H1 (cell line): Measurements from ENCODE around the gene COMP. TPM values are rescaled to one million over a fixed set of nuclear protein-coding genes. Genes with fewer than 3 reads are reported as not detected.

Experiments
- CTCF ChIA-PET: fragments of 300-600 bp; sonication (Branson Sonifier 250); formaldehyde crosslinking; loops from one replicate; lab custom pipeline; 2021; ENCODE audit not compliant: partially characterized antibody; lab: Charles Lee
- POLR2A ChIA-PET: fragments of 300-600 bp; sonication (Branson Sonifier 250); formaldehyde crosslinking; loops from one replicate; lab custom pipeline; 2021; ENCODE audit warnings: inconsistent platforms; ENCODE audit not compliant: partially characterized antibody; lab: Charles Lee
- DNase-seq, 2 experiments: peaks; one replicate each; pipeline versions ENCODE4 v3.0.0 to v3.0.0-alpha.2; 2010 to 2022; ENCODE audit warnings: low spot score in 2 of 2, low read depth in 1 of 2, mixed read lengths in 1 of 2
- FAIRE-seq: peaks from 2 replicates; lab custom pipeline; 2011; peaks lifted over from hg19 to GRCh38; lab: Jason Lieb, UNC
- H2AFZ ChIP-seq: 2 replicates; pipeline ENCODE4 v1.8.1; 2012; ENCODE audit warnings: low read length, inconsistent platforms
- H2AK5ac ChIP-seq: 2 replicates; pipeline ENCODE4 v1.6.1; 2013; ENCODE audit warnings: low read depth, low read length
- H2BK120ac ChIP-seq: replicated peaks from 2 replicates; pipeline ENCODE3; 2013; ENCODE audit warnings: low read depth, low read length, inconsistent platforms
- H2BK12ac ChIP-seq: 2 replicates; pipeline ENCODE4 v1.6.1; 2013; ENCODE audit warnings: low read depth, low read length
- H2BK15ac ChIP-seq: 2 replicates; pipeline ENCODE4 v1.6.1; 2013; ENCODE audit warnings: low read length
- H2BK20ac ChIP-seq: 2 replicates; pipeline ENCODE4 v1.6.1; 2013; ENCODE audit warnings: low read length
- H2BK5ac ChIP-seq: 2 replicates; pipeline ENCODE4 v1.6.1; 2013; ENCODE audit warnings: low read depth, low read length
- H3K14ac ChIP-seq: 2 replicates; pipeline ENCODE4 v1.6.1; 2013; ENCODE audit warnings: inconsistent platforms; ENCODE audit not compliant: insufficient read length
- H3K18ac ChIP-seq: 2 replicates; pipeline ENCODE4 v1.6.1; 2013; ENCODE audit warnings: low read length; ENCODE audit errors: extremely low read depth
- H3K23ac ChIP-seq: 2 replicates; pipeline ENCODE4 v1.6.1; 2013; ENCODE audit warnings: inconsistent platforms; ENCODE audit not compliant: insufficient read length
- H3K23me2 ChIP-seq: 2 replicates; pipeline ENCODE4 v1.6.1; 2013; ENCODE audit warnings: low read depth, low read length
- H3K27ac ChIP-seq: 2 replicates; pipeline ENCODE4 v1.6.1; 2011; ENCODE audit warnings: low read depth, low read length, inconsistent platforms
- H3K27me3 ChIP-seq, 4 experiments: replicated peaks in 1 of 4; 1 replicate in 1 of 4; 2 replicates in 3 of 4; pipeline versions ENCODE4 v1.6.1 to v1.8.1; 2011 to 2013; ENCODE audit warnings: low read length in 3 of 4, mild to moderate bottlenecking in 3 of 4, inconsistent platforms in 2 of 4, mixed read lengths in 2 of 4, moderate library complexity in 1 of 4; ENCODE audit not compliant: control insufficient read depth in 3 of 4, insufficient read depth in 3 of 4; ENCODE audit errors: extremely low read depth in 1 of 4
- H3K36me3 ChIP-seq, 4 experiments: 2 replicates each; pipeline versions ENCODE4 v1.6.1 to v1.8.1; 2011 to 2013; ENCODE audit warnings: mild to moderate bottlenecking in 4 of 4, low read length in 3 of 4, moderate library complexity in 2 of 4, control low read depth in 1 of 4, inconsistent platforms in 1 of 4; ENCODE audit not compliant: insufficient read depth in 4 of 4, control insufficient read depth in 2 of 4
- H3K4ac ChIP-seq: replicated peaks from 2 replicates; pipeline ENCODE3; 2013; ENCODE audit warnings: low read length, low read depth, mixed read lengths, inconsistent platforms; ENCODE audit not compliant: insufficient read length
- H3K4me1 ChIP-seq, 4 experiments: replicated peaks in 1 of 4; 1 replicate in 1 of 4; 2 replicates in 3 of 4; pipeline versions ENCODE4 v1.6.1 to v1.8.1; 2011 to 2013; ENCODE audit warnings: low read length in 3 of 4, inconsistent platforms in 2 of 4, mixed read lengths in 1 of 4; ENCODE audit not compliant: insufficient read depth in 4 of 4, control insufficient read depth in 3 of 4
- H3K4me2 ChIP-seq, 2 experiments: 2 replicates each; pipeline versions ENCODE4 v1.6.1 to v1.8.1; 2011 to 2013; ENCODE audit warnings: low read depth in 2 of 2, low read length in 2 of 2, control low read depth in 1 of 2, inconsistent platforms in 1 of 2, mild to moderate bottlenecking in 1 of 2; ENCODE audit not compliant: insufficient read depth in 1 of 2
- H3K4me3 ChIP-seq, 4 experiments: fragments of 200-600, 300-600 bp in 1 of 4; sonication (generic), shearing (Covaris generic), sonication (Bioruptor Twin) in 1 of 4; 2 replicates each; pipeline versions ENCODE4 v1.5.1 to v1.8.1; 2011 to 2016; ENCODE audit warnings: low read length in 4 of 4, low read depth in 3 of 4, control low read depth in 2 of 4, inconsistent platforms in 2 of 4, mild to moderate bottlenecking in 2 of 4, mixed read lengths in 1 of 4, moderate library complexity in 1 of 4; ENCODE audit not compliant: insufficient read depth in 2 of 4; ENCODE audit errors: extremely low read depth in 1 of 4
- H3K56ac ChIP-seq: replicated peaks from 2 replicates; pipeline ENCODE3; 2013; ENCODE audit warnings: low read depth, mild to moderate bottlenecking, mixed read lengths, low read length, inconsistent platforms; ENCODE audit not compliant: insufficient read length
- H3K79me1 ChIP-seq: 2 replicates; pipeline ENCODE4 v1.6.1; 2013; ENCODE audit warnings: low read depth, low read length, control low read depth
- H3K79me2 ChIP-seq, 2 experiments: 2 replicates each; pipeline versions ENCODE4 v1.6.1 to v1.8.1; 2012 to 2013; ENCODE audit warnings: low read length in 2 of 2, mild to moderate bottlenecking in 2 of 2, inconsistent platforms in 1 of 2; ENCODE audit not compliant: insufficient read depth in 2 of 2, control insufficient read depth in 1 of 2
- H3K9ac ChIP-seq, 4 experiments: replicated peaks in 1 of 4; 1 replicate in 1 of 4; 2 replicates in 3 of 4; pipeline versions ENCODE4 v1.6.1 to v1.8.1; 2011 to 2013; ENCODE audit warnings: low read depth in 3 of 4, low read length in 3 of 4, control low read depth in 2 of 4, mild to moderate bottlenecking in 2 of 4, moderate library complexity in 2 of 4, inconsistent platforms in 1 of 4; ENCODE audit errors: extremely low read depth in 1 of 4
- H3K9me3 ChIP-seq, 2 experiments: 2 replicates each; pipeline versions ENCODE4 v1.6.1 to v1.8.1; 2012 to 2013; ENCODE audit warnings: mild to moderate bottlenecking in 2 of 2, moderate library complexity in 2 of 2, control low read depth in 1 of 2, inconsistent platforms in 1 of 2, low read depth in 1 of 2, low read length in 1 of 2, mixed read lengths in 1 of 2; ENCODE audit not compliant: insufficient read depth in 2 of 2
- H4K20me1 ChIP-seq, 2 experiments: replicated peaks in 1 of 2; 2 replicates each; pipeline versions ENCODE3 to v1.8.1; 2011 to 2013; ENCODE audit warnings: inconsistent platforms in 2 of 2, low read length in 2 of 2, mild to moderate bottlenecking in 1 of 2; ENCODE audit not compliant: insufficient read depth in 2 of 2, control insufficient read depth in 1 of 2
- H4K5ac ChIP-seq: 2 replicates; pipeline ENCODE4 v1.6.1; 2013; ENCODE audit warnings: low read length, low read depth, mixed read lengths, inconsistent platforms; ENCODE audit not compliant: insufficient read length
- H4K8ac ChIP-seq: 2 replicates; pipeline ENCODE4 v1.8.0; 2013; ENCODE audit warnings: mild to moderate bottlenecking, moderate library complexity, low read length, inconsistent platforms; ENCODE audit not compliant: insufficient read depth; ENCODE audit errors: extremely low read depth
- H4K91ac ChIP-seq: replicated peaks from 2 replicates; pipeline ENCODE3; 2013; ENCODE audit warnings: low read length, mixed read lengths, inconsistent platforms; ENCODE audit not compliant: insufficient read length
- BACH1 ChIP-seq: IDR thresholded peaks from 2 replicates; pipeline ENCODE4 v1.6.1; 2012; ENCODE audit warnings: low read length, improper control_type of control experiment
- CHD1 ChIP-seq: IDR thresholded peaks from 2 replicates; pipeline ENCODE4 v1.6.1; 2012; ENCODE audit warnings: low read depth, low read length, improper control_type of control experiment
- EP300 ChIP-seq, 2 experiments: IDR thresholded peaks; 1 replicate in 1 of 2; 2 replicates in 1 of 2; pipeline ENCODE4 v1.6.1; 2011 to 2012; ENCODE audit warnings: low read depth in 2 of 2, low read length in 2 of 2, mild to moderate bottlenecking in 2 of 2, borderline replicate concordance in 1 of 2, inconsistent platforms in 1 of 2, moderate library complexity in 1 of 2
- NANOG ChIP-seq: IDR thresholded peaks from 2 replicates; pipeline ENCODE4 v1.6.1; 2011; ENCODE audit warnings: low read length, low read depth, mild to moderate bottlenecking, inconsistent platforms; ENCODE audit not compliant: insufficient read depth, poor library complexity, severe bottlenecking
- PHF8 ChIP-seq: fragments of 200-600 bp; sonication (generic); conservative IDR thresholded peaks from 2 replicates; pipeline ENCODE4 v1.7.1; 2012; ENCODE audit warnings: low read depth, mild to moderate bottlenecking, inconsistent platforms, low read length, moderate library complexity
- RFX5 ChIP-seq: IDR thresholded peaks from 2 replicates; pipeline ENCODE4 v1.6.1; 2011; ENCODE audit warnings: low read depth, low read length, improper control_type of control experiment, borderline replicate concordance
- SP4 ChIP-seq: IDR thresholded peaks from 2 replicates; pipeline ENCODE4 v1.6.1; 2012; ENCODE audit warnings: low read length, inconsistent platforms
- TAF1 ChIP-seq: IDR thresholded peaks from 2 replicates; pipeline ENCODE4 v1.6.1; 2011; ENCODE audit warnings: mild to moderate bottlenecking, low read depth, low read length
- TEAD4 ChIP-seq: IDR thresholded peaks from 2 replicates; pipeline ENCODE4 v1.6.1; 2012; ENCODE audit warnings: low read depth, low read length, inconsistent platforms, mixed read lengths
- WGBS, 2 experiments: shearing (Covaris generic) in 1 of 2; methylation state at CpG; one replicate each; pipeline versions ENCODE4 v1.1.6 to v1.1.7; 2013 to 2015; ENCODE audit warnings: low lambda C conversion rate in 2 of 2, mixed read lengths in 2 of 2, inconsistent platforms in 1 of 2, low coverage in 1 of 2, missing lambda C conversion rate in 1 of 2; ENCODE audit not compliant: insufficient replicate concordance in 2 of 2, insufficient coverage in 1 of 2, insufficient read length in 1 of 2; ENCODE audit errors: extremely low coverage in 1 of 2, missing lambda C conversion rate in 1 of 2; 5-methylcytosine and 5-hydroxymethylcytosine counted together
- polyA plus RNA-seq, 7 experiments: library from polyadenylated mRNA; depleted of rRNA in 3 of 7; stranded (reverse) in 5 of 7; unstranded in 2 of 7; fragments of >200 nt in 5 of 7; fragments of 200-250 nt in 2 of 7; gene quantifications; 1 replicate in 5 of 7; 2 replicates in 1 of 7; 4 replicates in 1 of 7; pipeline versions ENCODE4 v1.2.1 to v1.2.3, GENCODE V29; 2011 to 2013; ENCODE audit warnings: missing spikeins in 2 of 7, mixed read lengths in 2 of 7
- total RNA-seq: library from RNA; stranded (reverse); fragmentation: NEBNext Ultra II Directional; extraction: Animal tissue kit (Norgen Biotek cat#: 25700); gene quantifications from 2 replicates; pipeline ENCODE4 v1.2.1, GENCODE V29; 2021
- TF ChIP-seq, protein P1 (sequence below): IDR thresholded peaks from 2 replicates; pipeline ENCODE4 v1.6.1; 2012; ENCODE audit warnings: inconsistent platforms
- TF ChIP-seq, protein P2 (sequence below): IDR thresholded peaks from 2 replicates; pipeline ENCODE4 v1.6.1; 2012; ENCODE audit warnings: inconsistent platforms
- TF ChIP-seq, protein P3 (sequence below): IDR thresholded peaks from 2 replicates; pipeline ENCODE4 v1.6.1; 2011; ENCODE audit warnings: low read length, improper control_type of control experiment

COMP gene
- total and polyA plus RNA-seq, 2 of the 8 experiments (the other 6 are each of a cell fraction or from before 2014, with no cell fraction given), result 0.17 TPM

- H4K20me1 ChIP-seq, result peaks cover 2 to 8% of the 10 kb centered on the region in 2 experiments
- TF ChIP-seq EP300 (IDR thresholded peaks at IDR 0.05; ENCODE audit: borderline replicate concordance in 1 of 2, low read depth in 2 of 2, low read length in 2 of 2), result no peak
- TF ChIP-seq SP4, result no peak
- TF ChIP-seq CHD1, result no peak
- TF ChIP-seq, protein P1, sequence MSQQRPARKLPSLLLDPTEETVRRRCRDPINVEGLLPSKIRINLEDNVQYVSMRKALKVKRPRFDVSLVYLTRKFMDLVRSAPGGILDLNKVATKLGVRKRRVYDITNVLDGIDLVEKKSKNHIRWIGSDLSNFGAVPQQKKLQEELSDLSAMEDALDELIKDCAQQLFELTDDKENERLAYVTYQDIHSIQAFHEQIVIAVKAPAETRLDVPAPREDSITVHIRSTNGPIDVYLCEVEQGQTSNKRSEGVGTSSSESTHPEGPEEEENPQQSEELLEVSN, result no peak
- no peak for TF ChIP-seq PHF8
- TF ChIP-seq RFX5, result no peak
- TF ChIP-seq, protein P2, sequence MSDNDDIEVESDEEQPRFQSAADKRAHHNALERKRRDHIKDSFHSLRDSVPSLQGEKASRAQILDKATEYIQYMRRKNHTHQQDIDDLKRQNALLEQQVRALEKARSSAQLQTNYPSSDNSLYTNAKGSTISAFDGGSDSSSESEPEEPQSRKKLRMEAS, result no peak
- no peak for TF ChIP-seq NANOG
- TF ChIP-seq TAF1, result no peak
- TF ChIP-seq, protein P3, sequence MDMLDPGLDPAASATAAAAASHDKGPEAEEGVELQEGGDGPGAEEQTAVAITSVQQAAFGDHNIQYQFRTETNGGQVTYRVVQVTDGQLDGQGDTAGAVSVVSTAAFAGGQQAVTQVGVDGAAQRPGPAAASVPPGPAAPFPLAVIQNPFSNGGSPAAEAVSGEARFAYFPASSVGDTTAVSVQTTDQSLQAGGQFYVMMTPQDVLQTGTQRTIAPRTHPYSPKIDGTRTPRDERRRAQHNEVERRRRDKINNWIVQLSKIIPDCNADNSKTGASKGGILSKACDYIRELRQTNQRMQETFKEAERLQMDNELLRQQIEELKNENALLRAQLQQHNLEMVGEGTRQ, result no peak
- no peak for TF ChIP-seq BACH1
- TF ChIP-seq TEAD4, result no peak
These were observed 57.9 kb downstream of the COMP start for GRCh38 chr19:18733196-18733647.

More at GRCh38 chr19:18733196-18733647, 57.9 kb downstream of the COMP start:
- no peak overlapping the region for H3K9ac ChIP-seq
- DNase-seq, result no peak
- H2AK5ac ChIP-seq, result no peak overlapping the region
- no peaks in the 10 kb centered on the region for H3K23me2 ChIP-seq
- no peaks in the 10 kb centered on the region; a peak in 1 of 8 replicates for H3K36me3 ChIP-seq
- no peak overlapping the region for H3K27ac ChIP-seq
- no peak overlapping the region for H3K18ac ChIP-seq
- H3K4ac ChIP-seq, result no peak overlapping the region
- H3K79me2 ChIP-seq, result no peaks in the 10 kb centered on the region
- H3K79me1 ChIP-seq, result no peaks in the 10 kb centered on the region
- no peak overlapping the region for H3K14ac ChIP-seq
- POLR2A ChIA-PET, result interaction anchor here (0.8 kb wide), 1 partner anchor 8 kb away, joined by 4 read pairs; no protein-coding TSS in a partner anchor
- no peak overlapping the region for H4K5ac ChIP-seq
- CTCF ChIA-PET, result interaction anchor here (0.6 to 2.2 kb wide), 9 partner anchors 9 to 245 kb away, joined by 3 to 8 read pairs (median 3); no protein-coding TSS in a partner anchor
- no peak overlapping the region for H2BK15ac ChIP-seq
- no peak for FAIRE-seq
- no peak overlapping the region for H2AFZ ChIP-seq
- no peak overlapping the region for H2BK20ac ChIP-seq
- no peak overlapping the region; a peak in 1 of 4 replicates for H3K4me2 ChIP-seq
- H3K4me1 ChIP-seq, result peaks cover 0 to 3% (median 0%) of the 10 kb centered on the region in 4 experiments; a peak in 1 of 7 replicates
- no peak overlapping the region for H3K23ac ChIP-seq
- no peak overlapping the region for H2BK12ac ChIP-seq
- no peak overlapping the region for H3K4me3 ChIP-seq
- H3K56ac ChIP-seq, result no peak overlapping the region
- no peak overlapping the region for H2BK5ac ChIP-seq
- no peak overlapping the region for H2BK120ac ChIP-seq
- H4K91ac ChIP-seq, result peak overlapping the region; percentile 27
- 82% methylated on average over 10 of the region's 11 CpGs; no CpG with 5 or more reads in 1 of the 2 experiments for WGBS, 2 experiments
- no peaks in the 10 kb centered on the region for H3K9me3 ChIP-seq
- no peaks in the 10 kb centered on the region for H3K27me3 ChIP-seq
- H4K8ac ChIP-seq, result no peak overlapping the region
